ENCODE data around the gene SLC4A4.
"Not testable (repeated sequence)": the region's sequence is repeated elsewhere in the genome, so short reads cannot be mapped to it uniquely, and the experiment has no call there.

The SLC4A4 gene

DNA sequence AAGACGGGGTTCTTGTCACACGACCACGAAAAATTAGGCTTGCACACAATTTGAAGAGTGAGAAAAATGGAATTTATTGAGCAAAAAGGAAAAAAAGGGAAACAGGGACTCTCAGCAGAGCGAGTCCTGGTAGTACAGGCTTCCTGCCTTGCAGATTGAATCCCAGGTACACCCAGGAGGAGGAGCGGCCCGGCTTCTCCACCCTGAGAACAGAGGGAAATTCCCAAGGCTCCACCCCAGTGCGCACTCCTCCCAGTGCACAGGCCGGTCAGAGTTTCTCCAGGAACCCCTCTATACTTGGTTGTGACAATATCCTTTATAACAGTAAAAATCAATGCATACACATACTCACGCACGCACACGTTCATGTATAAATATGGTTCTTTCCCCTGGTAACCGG, 22.0 kb downstream of the SLC4A4 start:
- DNase-seq, result no peak

DNA sequence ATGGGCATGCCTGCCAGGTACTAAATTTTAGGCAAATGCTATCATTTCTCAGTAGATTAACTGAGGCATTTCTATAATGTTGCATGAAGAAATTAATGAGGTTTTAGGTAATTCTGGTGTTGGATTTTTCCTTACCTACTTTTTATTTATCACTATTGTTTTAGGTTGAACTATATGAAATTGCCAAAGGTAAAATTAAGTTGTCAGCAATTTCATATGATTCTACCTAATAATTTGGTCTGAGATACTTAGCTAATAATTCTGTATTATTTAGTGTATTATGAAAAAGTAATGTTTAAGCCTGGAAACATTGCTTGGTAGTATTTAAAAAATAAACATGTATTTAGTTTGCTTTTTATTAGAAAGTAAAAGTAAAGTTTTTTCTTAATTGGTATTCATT, 22.7 kb downstream of the SLC4A4 start:
- DNase-seq, result no peak

DNA sequence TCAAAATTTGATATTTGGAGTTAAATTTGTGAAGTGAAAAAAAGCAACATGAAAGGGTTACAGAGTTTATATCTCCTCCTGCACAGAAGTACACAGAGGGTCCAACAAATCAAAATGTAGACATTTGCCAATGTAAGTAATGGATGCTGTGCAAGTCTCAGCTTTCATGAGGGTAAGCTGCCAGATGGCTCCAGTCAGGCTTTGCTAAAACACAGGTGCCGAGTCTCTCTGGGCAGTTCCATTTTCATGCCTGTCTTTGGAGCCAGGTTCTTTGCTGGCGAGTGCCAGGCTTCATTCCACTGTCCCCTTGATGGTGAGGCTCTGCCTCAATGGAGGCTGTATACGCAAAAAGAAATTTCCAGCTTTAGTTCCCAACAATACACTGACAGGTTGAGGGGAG, 27.9 kb downstream of the SLC4A4 start:
- DNase-seq, result no peak

DNA sequence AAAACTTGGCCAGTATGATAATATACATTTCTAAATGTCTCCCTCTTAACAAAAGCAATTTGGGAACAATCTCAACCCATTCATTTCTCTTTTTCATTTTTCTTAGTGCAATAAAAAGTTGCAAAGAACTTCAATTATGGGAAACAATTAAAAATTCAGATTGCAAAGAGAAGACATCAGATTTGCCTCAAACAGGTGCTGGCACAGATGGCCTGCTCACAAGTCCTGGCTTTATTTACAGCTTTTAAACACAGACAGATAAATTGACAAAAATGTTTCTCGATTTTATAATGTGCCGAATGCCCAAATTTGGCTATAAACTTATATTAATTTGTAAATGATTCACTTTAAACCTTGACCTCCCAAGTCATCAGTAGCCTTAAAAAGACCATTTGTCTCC, 28.7 kb downstream of the SLC4A4 start:
- DNase-seq, result no peak

DNA sequence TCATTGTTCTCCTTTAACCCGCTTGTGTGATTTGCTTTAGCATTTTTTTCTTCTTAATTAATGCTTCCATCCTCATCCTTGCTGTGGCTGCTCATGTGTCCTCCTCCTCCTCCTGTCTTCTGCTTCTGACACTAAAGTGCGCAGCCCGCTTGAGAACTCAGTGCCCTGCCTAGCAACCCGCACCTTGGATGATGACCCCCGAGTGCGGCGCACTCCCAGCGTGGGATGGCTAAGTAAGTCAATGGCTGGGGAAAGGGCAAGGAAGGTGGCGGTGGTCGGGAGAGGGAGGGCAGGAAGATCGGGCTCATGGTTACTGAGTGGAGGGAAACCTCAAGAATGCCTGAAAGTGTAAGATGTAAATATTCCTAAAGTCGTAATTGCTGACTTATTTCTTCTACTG, 30.1 kb downstream of the SLC4A4 start:
- no peak for DNase-seq

DNA sequence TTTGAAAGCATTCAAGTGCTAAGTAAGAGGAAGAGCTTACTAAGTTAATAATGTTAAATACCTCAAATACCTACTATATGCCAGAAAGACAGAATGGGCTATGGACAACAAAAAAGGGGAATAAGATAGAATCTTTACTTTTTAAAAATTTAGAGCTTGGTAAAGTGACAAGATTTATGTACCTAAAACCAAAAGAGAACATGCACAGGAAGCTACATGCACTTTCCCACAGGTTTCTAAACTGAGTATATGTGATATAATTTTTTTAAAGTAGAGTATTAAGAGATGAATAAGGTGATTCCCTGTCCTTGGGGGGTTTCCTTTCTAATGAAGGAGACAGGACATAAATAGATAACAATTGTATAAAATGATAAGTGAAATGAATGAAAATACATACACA, 30.7 kb downstream of the SLC4A4 start:
- DNase-seq, result no peak

DNA sequence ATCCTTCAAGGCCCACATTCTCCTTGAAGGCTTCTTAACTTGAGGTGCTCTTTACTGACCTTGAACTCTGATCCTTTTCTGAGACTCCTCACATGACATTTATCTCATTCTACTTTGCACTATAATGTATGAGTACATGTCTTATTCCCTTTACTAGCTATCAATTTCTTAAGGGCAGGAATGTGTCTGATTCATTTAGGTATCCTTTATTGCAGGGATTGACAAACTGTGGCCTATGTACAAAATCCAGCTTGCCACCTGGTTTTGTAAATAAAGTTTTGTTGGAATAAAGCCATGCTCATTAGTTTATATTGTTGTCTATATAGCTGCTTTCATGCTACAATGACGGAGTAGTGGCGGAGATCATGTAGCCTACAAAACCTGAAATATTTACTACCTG, 36.7 kb downstream of the SLC4A4 start:
- no peak for DNase-seq

DNA sequence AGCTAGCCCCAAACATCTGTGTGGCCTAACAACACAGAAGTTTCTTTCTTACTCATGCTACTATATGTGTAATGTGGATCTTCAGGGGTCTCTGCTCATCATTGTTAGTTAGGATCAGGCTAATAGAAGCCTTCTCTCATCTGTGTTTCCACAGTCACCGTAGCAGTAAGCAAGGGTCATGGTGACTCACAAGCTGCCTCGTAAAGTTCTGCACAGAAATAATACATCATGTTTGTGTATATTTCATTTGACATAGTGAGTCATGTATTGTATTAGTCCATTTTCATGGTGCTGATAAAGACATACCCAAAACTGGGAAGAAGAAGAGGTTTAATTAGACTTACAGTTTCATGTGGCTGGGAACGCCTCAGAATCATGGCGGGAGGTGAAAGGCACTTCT, 38.7 kb downstream of the SLC4A4 start:
- no peak for DNase-seq

DNA sequence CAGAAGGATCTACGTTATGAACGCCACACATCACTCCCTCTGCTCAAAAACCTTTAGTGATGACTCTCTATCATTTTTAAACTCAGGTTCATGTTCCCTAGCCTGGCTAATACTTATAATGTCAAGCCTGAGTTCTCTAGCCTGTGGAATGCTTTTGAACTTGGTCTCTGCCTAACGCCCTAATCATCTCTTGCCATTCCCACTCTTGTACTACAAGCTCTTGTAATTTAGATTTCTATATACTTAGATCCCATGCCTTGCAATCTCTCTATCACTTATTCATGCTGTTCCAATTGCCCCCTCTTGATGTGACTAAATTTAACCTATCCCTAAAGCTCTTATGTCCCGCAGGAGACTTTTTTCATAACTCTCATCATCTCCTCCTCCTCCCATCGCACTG, 40.3 kb downstream of the SLC4A4 start:
- no peak for DNase-seq

DNA sequence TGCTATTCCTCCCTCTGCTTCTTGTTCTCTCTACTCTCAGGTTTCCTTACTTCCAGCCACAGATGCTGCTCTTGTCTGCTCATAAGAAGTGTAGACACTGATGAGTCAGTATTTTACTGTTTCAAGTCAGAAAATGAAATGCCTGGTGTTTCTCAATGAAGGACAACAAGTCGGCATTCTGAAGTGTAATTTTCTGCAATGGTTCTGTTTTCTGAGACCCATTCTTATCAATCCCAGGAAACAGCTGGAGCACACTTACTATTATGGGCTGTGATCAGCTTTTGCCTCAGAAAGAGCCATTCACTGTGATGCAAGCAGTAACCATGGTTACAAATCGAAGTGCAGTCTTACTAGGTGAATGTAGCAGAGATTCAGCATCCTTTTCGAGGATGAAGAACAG, 42.0 kb downstream of the SLC4A4 start:
- no peak for DNase-seq

DNA sequence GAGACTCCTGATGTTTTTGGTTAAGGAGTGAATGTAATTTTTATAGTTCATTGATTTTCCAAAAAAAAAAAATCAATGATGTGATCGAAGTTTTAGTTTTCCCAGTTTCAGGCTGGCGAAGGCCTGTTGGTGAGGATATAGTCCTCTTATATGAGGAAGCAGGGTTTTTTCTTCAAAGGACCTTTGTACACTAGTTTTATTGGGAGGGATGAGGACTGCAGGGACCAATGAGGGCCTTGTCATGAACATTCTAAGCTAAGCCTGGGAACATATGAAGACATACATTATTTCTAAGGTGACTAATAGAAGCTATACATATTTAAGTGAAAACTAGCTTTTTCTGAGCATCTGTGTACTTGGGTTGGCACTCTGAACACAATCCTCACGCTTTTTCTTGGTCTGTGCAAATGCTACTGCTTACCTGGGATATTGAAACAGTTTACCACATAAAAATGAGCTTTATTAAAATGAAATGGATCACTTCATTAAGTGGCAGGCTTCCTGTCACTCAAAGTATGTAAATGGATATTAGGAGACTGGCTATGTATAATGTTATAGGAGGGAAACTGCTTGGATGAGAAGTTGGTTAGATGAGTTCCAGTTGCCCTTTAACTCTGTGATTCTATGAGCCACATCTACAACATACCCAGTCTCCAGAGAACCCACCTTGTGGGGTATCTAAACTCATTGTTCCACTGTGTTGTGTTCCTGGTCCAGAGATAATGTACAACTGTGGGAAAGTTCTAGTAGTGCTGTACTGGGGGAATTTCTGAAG, 43.5 kb downstream of the SLC4A4 start:
- no peak for DNase-seq

DNA sequence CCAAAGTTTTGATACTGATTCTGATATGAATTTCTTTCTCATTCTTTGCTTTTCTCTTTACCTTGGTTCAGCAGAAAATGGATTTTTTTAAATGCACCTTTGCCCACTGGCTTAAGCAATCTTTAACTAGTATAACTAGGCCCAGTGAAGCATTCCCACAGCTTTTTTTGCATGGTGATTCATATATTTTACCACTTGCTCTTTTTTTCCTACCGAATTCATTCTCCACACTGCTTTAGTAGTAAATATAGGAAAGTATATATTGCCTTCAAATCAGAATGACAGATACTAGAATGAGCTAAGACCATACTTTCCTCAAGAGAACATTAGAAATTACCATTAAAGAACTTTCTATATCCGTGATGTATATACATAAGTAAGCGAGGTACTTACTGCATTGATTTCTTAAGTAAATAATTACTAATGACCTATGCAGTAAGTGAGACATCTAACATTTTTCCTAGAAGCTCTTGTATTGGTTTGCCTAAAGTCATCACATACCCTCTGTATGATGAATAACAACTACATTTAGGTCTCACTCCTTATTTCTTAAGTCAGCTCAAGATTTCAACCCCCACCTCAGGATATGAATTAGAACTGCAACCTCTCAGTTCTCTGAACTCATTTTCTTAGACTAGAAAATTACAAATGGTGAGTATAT, 44.2 kb downstream of the SLC4A4 start:
- DNase-seq, result no peak

DNA sequence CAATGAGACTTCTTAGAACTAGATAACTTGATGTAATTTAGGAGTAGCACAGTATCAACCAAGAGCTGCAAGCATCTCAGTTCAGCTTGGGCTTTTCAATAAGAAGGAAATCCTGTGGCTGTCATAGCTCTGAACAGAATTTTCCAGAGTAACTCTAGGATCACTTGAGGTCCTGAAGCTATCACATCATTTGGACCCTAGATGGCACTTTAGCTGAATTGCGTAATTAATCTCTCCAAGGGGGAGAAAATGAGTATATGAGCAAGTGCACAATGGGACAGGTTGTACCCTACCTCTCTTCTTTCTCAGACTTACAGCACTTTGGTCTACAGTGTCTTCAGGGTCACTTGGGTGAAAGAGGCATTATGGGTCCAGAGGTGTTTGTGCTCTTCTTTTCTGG, 45.2 kb downstream of the SLC4A4 start:
- no peak for DNase-seq

DNA sequence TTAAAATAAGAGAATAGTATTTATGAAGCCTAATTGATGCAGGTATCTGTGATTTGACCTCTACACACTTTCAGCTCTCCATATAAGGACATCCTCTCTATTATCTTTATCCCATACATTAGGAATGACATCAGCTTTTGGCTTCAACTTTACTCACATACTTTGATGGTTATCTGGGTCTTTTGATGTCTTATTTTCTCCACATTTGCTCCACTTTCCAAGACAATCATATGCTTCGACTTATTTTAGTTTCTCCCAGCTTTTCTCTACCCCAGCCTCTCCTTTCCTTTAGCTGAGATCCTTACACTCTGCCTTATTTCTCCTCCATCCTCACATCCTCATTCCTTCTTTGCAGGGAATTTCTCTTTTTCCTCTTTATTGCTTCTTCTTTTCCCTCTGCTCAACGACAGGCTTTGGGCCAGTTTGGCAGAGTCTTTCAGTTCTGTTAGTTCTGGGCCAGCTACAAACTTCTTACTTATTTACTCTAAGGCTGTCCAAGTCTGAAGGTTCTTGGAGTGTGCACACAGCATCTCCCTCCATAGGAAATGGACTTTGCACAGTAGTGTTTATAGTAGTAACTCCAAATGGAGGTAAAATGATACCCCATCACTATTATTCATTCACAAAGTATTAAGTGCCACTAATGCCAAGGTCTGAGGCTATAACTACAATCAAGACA, 50.5 kb downstream of the SLC4A4 start:
- DNase-seq, result peak; percentile 61

DNA sequence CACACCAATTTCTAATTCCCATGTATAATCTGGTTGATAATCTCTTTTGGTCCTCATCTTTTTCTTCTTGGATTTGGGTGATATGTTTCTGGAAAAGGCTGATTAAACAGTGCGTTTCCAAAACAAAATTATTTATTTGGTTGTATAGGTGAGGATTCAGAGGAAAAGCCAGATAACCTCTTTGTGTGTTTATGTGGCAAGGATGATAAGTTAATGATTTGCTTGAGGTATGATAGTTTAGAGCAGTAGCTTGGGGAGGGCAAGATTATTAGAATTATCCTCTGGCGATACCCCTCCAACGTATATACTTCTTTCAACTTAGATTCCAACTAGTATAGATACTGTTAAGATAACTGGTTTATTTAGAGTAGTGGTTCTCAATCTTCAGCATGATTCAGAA, 53.3 kb downstream of the SLC4A4 start:
- DNase-seq, result no peak

DNA sequence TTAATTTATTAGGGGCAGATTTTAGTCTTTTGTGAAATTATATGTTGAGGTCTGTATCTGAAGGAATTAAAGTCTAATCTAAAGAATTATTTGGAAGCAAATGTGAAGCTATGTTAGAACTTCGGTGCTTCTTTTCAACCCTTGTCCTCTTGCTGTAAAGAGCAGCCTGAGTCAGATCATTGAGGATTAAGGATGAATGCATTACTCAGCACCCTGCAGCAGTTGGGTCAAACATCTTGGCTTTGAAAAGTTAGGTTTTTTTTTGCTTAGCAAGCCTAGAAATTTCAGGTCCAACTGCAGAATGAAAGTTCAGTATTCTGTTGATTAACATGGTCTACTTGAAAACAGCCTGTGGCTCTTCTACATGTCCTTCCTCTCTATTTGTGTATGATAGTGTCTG, 57.6 kb downstream of the SLC4A4 start:
- DNase-seq, result no peak

DNA sequence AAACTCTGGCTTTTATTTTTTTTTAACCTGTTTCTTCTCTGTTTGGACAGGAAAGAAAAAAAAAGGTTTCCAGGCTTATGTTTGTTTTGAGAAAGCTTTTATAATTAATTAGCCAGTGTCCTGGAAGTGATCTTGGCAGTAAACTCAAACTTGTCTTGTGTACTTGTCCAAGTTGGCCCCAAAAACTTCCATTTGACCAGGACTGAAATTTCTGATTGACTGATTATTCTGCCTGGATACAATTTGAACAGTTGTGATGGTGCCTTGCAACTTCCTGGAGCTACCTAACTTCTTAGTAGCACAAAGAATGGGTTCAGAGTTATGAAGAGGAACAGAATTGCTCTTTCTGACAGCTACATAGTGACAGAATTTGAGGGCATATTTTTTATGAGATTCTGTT, 62.0 kb downstream of the SLC4A4 start:
- no peak for DNase-seq

DNA sequence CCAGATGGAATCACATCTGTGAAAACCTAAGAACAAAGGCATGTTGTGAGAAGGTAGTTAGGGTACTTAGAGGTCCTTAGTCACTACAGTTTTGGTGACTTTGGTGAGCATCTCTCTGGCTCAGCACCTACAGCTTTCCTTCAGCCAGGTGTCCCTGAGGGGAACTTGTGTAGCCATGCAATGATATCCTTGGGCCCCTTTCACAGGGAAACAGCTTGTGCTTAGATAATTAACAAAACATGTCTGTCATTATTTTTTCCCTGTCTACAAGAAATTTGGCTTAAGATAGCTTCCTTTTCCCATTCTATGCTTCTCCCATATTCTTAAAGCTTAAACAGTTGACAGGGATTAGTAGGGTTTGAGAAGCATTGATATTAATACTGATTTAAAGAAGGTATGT, 63.8 kb downstream of the SLC4A4 start:
- DNase-seq, result no peak

DNA sequence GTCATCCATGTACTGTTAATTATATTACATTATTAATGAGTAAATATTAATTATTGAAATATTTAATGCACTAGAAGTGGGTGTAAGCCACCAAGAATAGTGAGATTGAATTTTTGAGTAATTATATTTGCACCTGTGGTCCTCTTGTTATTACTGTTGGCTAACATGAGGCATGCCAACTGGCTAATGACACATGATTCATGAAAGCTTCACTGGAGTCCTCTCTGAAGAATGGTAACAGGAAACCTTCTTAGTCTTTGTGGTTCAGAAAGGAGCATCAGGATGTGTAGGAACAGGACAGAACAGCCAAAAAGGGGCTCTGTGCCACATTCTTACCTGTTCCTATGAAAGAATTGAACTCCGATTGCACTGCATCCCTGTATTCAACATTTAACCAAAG, 65.2 kb downstream of the SLC4A4 start:
- DNase-seq, result no peak

DNA sequence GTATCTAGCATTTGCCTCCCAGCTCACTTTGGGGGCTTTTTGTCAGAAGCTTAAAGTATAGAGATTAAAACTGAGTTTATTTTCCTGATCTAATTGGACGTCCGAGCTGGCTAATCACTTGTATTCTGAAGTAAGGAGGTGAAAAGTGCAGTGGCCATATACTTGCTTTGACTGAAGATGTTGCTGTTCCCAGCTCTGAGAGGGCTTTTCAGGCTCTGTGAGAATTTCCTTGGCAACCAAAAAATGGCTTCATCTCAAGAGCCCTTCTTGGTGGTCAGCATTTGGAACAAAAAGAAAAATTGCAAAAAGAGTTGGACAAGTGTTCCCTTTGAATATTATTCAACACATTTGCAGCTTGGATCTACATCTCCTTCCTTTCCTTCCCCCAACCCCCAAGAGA, 67.0 kb downstream of the SLC4A4 start:
- no peak for DNase-seq

DNA sequence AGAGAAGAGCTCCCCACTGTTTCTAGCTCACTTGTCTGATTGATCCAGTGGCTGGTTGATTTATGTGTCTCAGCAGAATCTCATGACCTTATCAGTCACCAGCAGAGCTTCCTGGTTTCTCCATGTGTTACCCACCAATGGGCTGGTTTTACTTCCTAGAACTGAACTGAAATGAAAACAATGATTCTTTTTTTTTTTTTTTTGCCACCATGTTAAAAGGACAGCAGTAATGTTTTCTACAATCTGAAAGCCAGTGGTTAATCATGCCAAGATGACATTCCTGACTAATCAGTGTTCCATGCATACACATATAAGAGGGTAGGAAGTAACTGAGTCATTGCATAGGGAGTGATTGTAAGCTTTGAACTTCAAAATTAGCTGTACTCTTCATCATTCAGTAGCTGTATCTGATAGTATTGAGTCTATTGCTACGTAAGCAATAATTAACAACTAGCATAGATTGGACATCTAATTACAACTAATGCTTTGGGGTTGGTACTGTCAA, 67.7 kb downstream of the SLC4A4 start:
- DNase-seq, result no peak

DNA sequence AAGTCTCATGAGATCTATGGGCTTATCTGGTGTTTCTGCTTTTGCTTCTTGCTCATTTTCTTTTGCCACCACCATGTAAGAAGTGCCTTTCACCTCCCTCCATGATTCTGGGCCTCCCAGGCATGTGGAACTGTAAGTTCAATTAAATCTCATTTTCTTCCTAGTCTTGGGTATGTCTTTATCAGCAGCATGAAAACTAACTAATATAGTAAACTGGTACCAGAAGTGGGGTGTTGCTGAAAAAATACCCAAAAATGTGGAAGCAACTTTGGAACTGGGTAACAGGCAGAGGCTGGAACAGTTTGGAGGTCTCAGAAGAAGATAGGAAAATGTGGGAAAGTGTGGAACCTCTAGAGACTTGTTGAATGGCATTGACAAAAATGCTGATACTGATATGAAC, 70.1 kb downstream of the SLC4A4 start:
- not testable (repeated sequence) for DNase-seq

DNA sequence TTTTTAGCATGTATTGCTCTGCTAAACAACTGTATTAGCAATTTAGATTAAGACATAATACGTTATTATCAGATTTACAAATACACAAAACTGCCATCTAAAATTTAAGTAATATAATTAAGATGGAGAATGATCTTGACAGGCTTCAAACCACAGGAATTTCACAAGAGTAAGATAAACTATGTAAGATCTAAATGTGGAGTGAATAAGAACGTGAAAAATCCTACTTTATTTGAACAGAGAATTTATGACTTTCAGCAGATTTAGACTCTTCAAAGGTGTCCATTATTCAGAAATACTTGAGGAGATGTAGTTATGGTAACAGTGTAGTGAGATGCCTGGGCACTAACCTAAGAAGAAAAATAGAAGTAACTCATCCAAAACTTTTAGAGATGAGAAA, 73.2 kb downstream of the SLC4A4 start:
- DNase-seq, result no peak

DNA sequence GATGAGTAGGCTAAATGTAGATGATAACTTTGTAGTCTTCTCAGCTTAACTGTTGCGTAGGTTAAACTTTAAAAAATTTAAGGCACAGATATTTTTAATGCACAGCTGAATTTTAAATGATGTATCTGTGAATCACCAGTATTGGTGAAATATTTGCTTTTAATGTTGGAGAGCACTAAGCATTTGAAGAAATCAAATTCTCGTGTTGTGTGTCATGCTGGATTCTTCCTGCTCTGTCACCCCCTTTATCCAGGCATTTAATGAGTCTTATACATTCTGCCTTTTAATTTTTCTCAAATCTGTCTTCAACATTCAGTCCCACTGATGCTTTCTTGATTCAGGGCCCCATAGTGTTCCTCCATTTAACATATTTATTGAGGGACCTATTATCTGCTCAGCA, 76.7 kb downstream of the SLC4A4 start:
- no peak for DNase-seq
